GM23338 (cell line): ENCODE data around the gene ALDH3B1. TPM values are rescaled to one million over a fixed set of nuclear protein-coding genes. Genes with fewer than 3 reads are reported as not detected.

Experiments used
- ATAC-seq: fragments of 200-7000 bp; cut with Tn5 transposase; 3 replicates; pipeline ENCODE4 v1.9.1; 2020
- DNase-seq: peaks from one replicate; pipeline ENCODE4 v3.0.0-alpha.2; 2015; ENCODE audit warnings: low spot score
- H2AFZ ChIP-seq: fragments of 200-600 bp; sonication (generic); 2 replicates; pipeline ENCODE4 v1.8.0; 2016; ENCODE audit warnings: antibody characterized with exemption, mild to moderate bottlenecking, moderate library complexity
- H3F3A ChIP-seq: fragments of 200-600 bp; sonication (generic); replicated peaks from 2 replicates; pipeline ENCODE4 v1.8.0; 2017; ENCODE audit warnings: antibody characterized with exemption, mixed run types, low read depth
- H3K27ac ChIP-seq: fragments of 200-600 bp; sonication (generic); 2 replicates; pipeline ENCODE4 v1.6.1; 2016; ENCODE audit warnings: low read depth
- H3K27me3 ChIP-seq: fragments of 200-600 bp; sonication (generic); 2 replicates; pipeline ENCODE4 v1.8.0; 2016; ENCODE audit warnings: mild to moderate bottlenecking, mixed run types, moderate library complexity; ENCODE audit not compliant: insufficient read depth
- H3K36me3 ChIP-seq: fragments of 200-600 bp; sonication (generic); 2 replicates; pipeline ENCODE4 v1.8.0; 2016; ENCODE audit warnings: mild to moderate bottlenecking; ENCODE audit not compliant: insufficient read depth
- H3K4me1 ChIP-seq: fragments of 200-600 bp; sonication (generic); 2 replicates; pipeline ENCODE4 v1.8.0; 2016; ENCODE audit warnings: mild to moderate bottlenecking, moderate library complexity; ENCODE audit not compliant: insufficient read depth
- H3K4me2 ChIP-seq: fragments of 200-600 bp; sonication (generic); 2 replicates; pipeline ENCODE4 v1.7.1; 2017; ENCODE audit warnings: mixed run types
- H3K4me3 ChIP-seq: fragments of 200-600 bp; sonication (generic); 2 replicates; pipeline ENCODE4 v1.6.1; 2016; ENCODE audit warnings: mixed run types
- H3K79me2 ChIP-seq: fragments of 200-600 bp; sonication (generic); replicated peaks from 2 replicates; pipeline ENCODE4 v1.8.0; 2017; ENCODE audit warnings: mild to moderate bottlenecking; ENCODE audit not compliant: insufficient read depth
- H3K9me2 ChIP-seq: fragments of 200-600 bp; sonication (generic); 2 replicates; pipeline ENCODE4 v1.8.0; 2017; ENCODE audit not compliant: insufficient read depth
- H4K20me1 ChIP-seq: fragments of 200-600 bp; sonication (generic); replicated peaks from 2 replicates; pipeline ENCODE4 v1.8.0; 2017; ENCODE audit warnings: mild to moderate bottlenecking; ENCODE audit not compliant: insufficient read depth
- H3K27ac Mint-ChIP-seq: 2 replicates; pipeline ENCODE4 v1.8.0; 2020; ENCODE audit warnings: inconsistent platforms, mild to moderate bottlenecking, moderate library complexity, mixed read lengths
- H3K27me3 Mint-ChIP-seq: 3 replicates; pipeline ENCODE4 v1.8.0; 2022; ENCODE audit warnings: low read depth, mild to moderate bottlenecking, moderate library complexity, mixed read lengths, inconsistent platforms; ENCODE audit not compliant: insufficient read depth, poor library complexity
- H3K36me3 Mint-ChIP-seq: 3 replicates; pipeline ENCODE4 v1.8.0; 2021; ENCODE audit warnings: low read depth, mild to moderate bottlenecking, inconsistent platforms, moderate library complexity, mixed read lengths
- H3K4me1 Mint-ChIP-seq: 3 replicates; pipeline ENCODE4 v1.8.0; 2020; ENCODE audit warnings: mild to moderate bottlenecking, inconsistent platforms, mixed read lengths
- H3K4me3 Mint-ChIP-seq: 3 replicates; pipeline ENCODE4 v1.8.0; 2021; ENCODE audit warnings: moderate library complexity, mild to moderate bottlenecking, inconsistent platforms, mixed read lengths
- H3K9me3 Mint-ChIP-seq: 3 replicates; pipeline ENCODE4 v1.8.0; 2020; ENCODE audit warnings: moderate library complexity, mild to moderate bottlenecking, inconsistent platforms, mixed read lengths
- CREB1 ChIP-seq: fragments of 250-450 bp; sonication (Bioruptor Pico); IDR thresholded peaks from 2 replicates; pipeline ENCODE4 v1.5.0; 2020; ENCODE audit warnings: low read depth, mild to moderate bottlenecking, moderate library complexity
- CTCF ChIP-seq, 2 experiments: fragments of 200-600 bp in 1 of 2; sonication (generic) in 1 of 2; conservative IDR thresholded peaks; 2 replicates each; pipeline versions ENCODE4 v1.5.1 to v1.6.1; 2016 to 2017; ENCODE audit warnings: antibody characterized with exemption in 2 of 2, low read depth in 2 of 2, mild to moderate bottlenecking in 2 of 2, moderate library complexity in 1 of 2
- EZH2 ChIP-seq: fragments of 200-600 bp; sonication (generic); IDR thresholded peaks from one replicate; pipeline ENCODE4 v1.8.0; 2017; ENCODE audit warnings: antibody characterized with exemption, mild to moderate bottlenecking, low read depth; ENCODE audit not compliant: unreplicated experiment
- EZH2phosphoT487 ChIP-seq: fragments of 200-600 bp; sonication (generic); IDR thresholded peaks from one replicate; pipeline ENCODE4 v1.8.1; 2018; ENCODE audit warnings: antibody characterized with exemption; ENCODE audit not compliant: unreplicated experiment
- JUNB ChIP-seq: IDR thresholded peaks from one replicate; pipeline ENCODE4 v1.6.1; 2016; ENCODE audit warnings: antibody characterized with exemption; ENCODE audit not compliant: unreplicated experiment
- NANOG ChIP-seq: IDR thresholded peaks from 2 replicates; pipeline ENCODE4 v1.6.1; 2016; ENCODE audit warnings: antibody characterized with exemption, borderline replicate concordance
- POLR2AphosphoS5 ChIP-seq: IDR thresholded peaks from 2 replicates; pipeline ENCODE4 v1.6.1; 2016; ENCODE audit warnings: antibody characterized with exemption, low read depth
- REST ChIP-seq: IDR thresholded peaks from one replicate; pipeline ENCODE4 v1.6.1; 2018; ENCODE audit warnings: antibody characterized with exemption; ENCODE audit not compliant: unreplicated experiment
- STAT1 ChIP-seq: IDR thresholded peaks from one replicate; pipeline ENCODE4 v1.6.1; 2016; ENCODE audit warnings: antibody characterized with exemption; ENCODE audit not compliant: unreplicated experiment
- ZNF114 ChIP-seq: fragments of 250-450 bp; sonication (Bioruptor Pico); IDR thresholded peaks from 2 replicates; pipeline ENCODE4 v1.5.0; 2020; ENCODE audit warnings: mild to moderate bottlenecking, moderate library complexity
- ZNF331 ChIP-seq: fragments of 250-450 bp; sonication (Bioruptor Pico); IDR thresholded peaks from 2 replicates; pipeline ENCODE4 v1.5.0; 2020; ENCODE audit warnings: low read depth, mild to moderate bottlenecking, moderate library complexity
- ZNF462 ChIP-seq: fragments of 250-450 bp; sonication (Bioruptor Pico); IDR thresholded peaks from 2 replicates; pipeline ENCODE4 v1.5.0; 2020; ENCODE audit warnings: mild to moderate bottlenecking, moderate library complexity
- polyA plus RNA-seq: library from polyadenylated mRNA; unstranded; fragments of >200 nt; fragmentation: Nextera tagmentation; extraction: Ambion mirVana; gene quantifications from 2 replicates; pipeline ENCODE4 v1.2.1, GENCODE V29; 2016
- total RNA-seq: library from RNA; depleted of rRNA; stranded (reverse); fragments of >200 nt; shearing (Covaris generic); gene quantifications from 2 replicates; pipeline ENCODE4 v1.2.3, GENCODE V29; 2014
- TF ChIP-seq, protein P1 (sequence below): IDR thresholded peaks from 2 replicates; pipeline ENCODE4 v1.6.1; 2016; ENCODE audit warnings: antibody characterized with exemption

Gene ALDH3B1
- total and polyA plus RNA-seq, 2 experiments from 2014 or later: 0.52 TPM; not detected in 1

- no peak overlapping the region for H3K27ac ChIP-seq
- no peak overlapping the region for H3K4me3 ChIP-seq
- H3K27me3 Mint-ChIP-seq: peaks cover 14% of the 10 kb centered on the region
- ATAC-seq: no peak
- peaks cover 34% of the 10 kb centered on the region for H3K36me3 ChIP-seq
- H3K4me1 ChIP-seq: no peaks in the 10 kb centered on the region
- no peak overlapping the region for H3K27ac Mint-ChIP-seq
- TF ChIP-seq CREB1 (CRISPR knock-in tag): no peak
- TF ChIP-seq, protein P1, sequence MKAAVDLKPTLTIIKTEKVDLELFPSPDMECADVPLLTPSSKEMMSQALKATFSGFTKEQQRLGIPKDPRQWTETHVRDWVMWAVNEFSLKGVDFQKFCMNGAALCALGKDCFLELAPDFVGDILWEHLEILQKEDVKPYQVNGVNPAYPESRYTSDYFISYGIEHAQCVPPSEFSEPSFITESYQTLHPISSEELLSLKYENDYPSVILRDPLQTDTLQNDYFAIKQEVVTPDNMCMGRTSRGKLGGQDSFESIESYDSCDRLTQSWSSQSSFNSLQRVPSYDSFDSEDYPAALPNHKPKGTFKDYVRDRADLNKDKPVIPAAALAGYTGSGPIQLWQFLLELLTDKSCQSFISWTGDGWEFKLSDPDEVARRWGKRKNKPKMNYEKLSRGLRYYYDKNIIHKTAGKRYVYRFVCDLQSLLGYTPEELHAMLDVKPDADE: no peak
- no peak for TF ChIP-seq STAT1
- no peak for TF ChIP-seq EZH2
- TF ChIP-seq ZNF114 (CRISPR knock-in tag): no peak
- no peak for TF ChIP-seq ZNF331 (CRISPR knock-in tag)
- no peak for TF ChIP-seq REST
- TF ChIP-seq EZH2phosphoT487: no peak
- TF ChIP-seq POLR2AphosphoS5: no peak
- no peak for TF ChIP-seq CTCF (conservative IDR thresholded peaks at IDR 0.05; ENCODE audit: low read depth in 2 of 2)
- no peak for TF ChIP-seq ZNF462 (CRISPR knock-in tag)
- TF ChIP-seq JUNB: no peak
- no peak for TF ChIP-seq NANOG
- H3K79me2 ChIP-seq: no peaks in the 10 kb centered on the region
- DNase-seq: no peak
- H3F3A ChIP-seq: peaks cover 23% of the 10 kb centered on the region
- no peaks in the 10 kb centered on the region; the same call in 2 of the 3 replicates for H3K9me3 Mint-ChIP-seq
- H3K4me3 Mint-ChIP-seq: no peak overlapping the region
- no peaks in the 10 kb centered on the region for H3K9me2 ChIP-seq
- H3K4me1 Mint-ChIP-seq: peaks cover 4% of the 10 kb centered on the region; the same call in 2 of the 3 replicates
- peaks cover 14% of the 10 kb centered on the region for H4K20me1 ChIP-seq
- H3K27me3 ChIP-seq: no peaks in the 10 kb centered on the region
- H2AFZ ChIP-seq: no peak overlapping the region
- peaks cover 61% of the 10 kb centered on the region for H3K36me3 Mint-ChIP-seq
- no peak overlapping the region for H3K4me2 ChIP-seq
Measured at GRCh38 chr11:68057807-68058206, 47.7 kb downstream of the ALDH3B1 start.
